ENCODE data around the gene PDE8A. TPM values are rescaled to one million over a fixed set of nuclear protein-coding genes. Genes with fewer than 3 reads are reported as not detected.

PDE8A gene
- total and polyA plus RNA-seq, 2 donors (not counting 1 experiment from before 2014, with no cell fraction given): 17.4 to 51.1 TPM

- 90% methylated on average over 3 of the region's 5 CpGs for WGBS (ENCODE audit: insufficient coverage)
- TF ChIP-seq EZH2 (IDR thresholded peaks at IDR 0.05; ENCODE audit: borderline replicate concordance, insufficient read depth, low read depth, low read length, poor library complexity, severe bottlenecking): no peak
- no peak for TF ChIP-seq CTCF (IDR thresholded peaks at IDR 0.05)
- Histone ChIP-seq H3K4me1 (ENCODE audit: control insufficient read depth in 2 of 2, insufficient read depth in 2 of 2, low read length in 2 of 2) (peaks cover 4 to 5% of the 10 kb centered on the region in 2 donors), H3K9me3 (ENCODE audit: control extremely low read depth in 1 of 3, control insufficient read depth in 2 of 3, insufficient read depth in 1 of 3, low read length in 2 of 3) (peaks cover 0 to 4% (median 0%) of the 10 kb centered on the region in 3 donors), H4K20me1 (ENCODE audit: control insufficient read depth, insufficient read depth, low read length, poor library complexity, severe bottlenecking) (no peaks in the 10 kb centered on the region), H3K9ac (ENCODE audit: low read length) (no peak overlapping the region), H3K4me2 (replicated peaks; ENCODE audit: low read depth, low read length, poor library complexity, severe bottlenecking) (no peak overlapping the region), H3K4me3 (ENCODE audit: control extremely low read depth in 1 of 5, extremely low read depth in 1 of 5, insufficient read depth in 1 of 5, low read depth in 2 of 5, low read length in 4 of 5) (no peak overlapping the region), H3K27me3 (replicated peaks in 1 of 4; ENCODE audit: control extremely low read depth in 1 of 4, control insufficient read depth in 3 of 4, insufficient read depth in 4 of 4, low read length in 3 of 4) (peaks cover 0 to 11% (median 0%) of the 10 kb centered on the region in 4 experiments), H3K36me3 (replicated peaks in 1 of 2; ENCODE audit: control extremely low read depth in 1 of 2, control insufficient read depth in 1 of 2, extremely low read depth in 1 of 2, insufficient read depth in 2 of 2, low read length in 1 of 2) (no peaks in the 10 kb centered on the region), H3K27ac (ENCODE audit: low read length in 2 of 2) (no peak overlapping the region), H3K79me2 (ENCODE audit: control insufficient read depth, insufficient read depth, low read length) (no peaks in the 10 kb centered on the region), H2AFZ (ENCODE audit: insufficient read depth, low read depth, low read length, poor library complexity, severe bottlenecking) (no peak overlapping the region)
- ChIA-PET POLR2A (no interaction called here), CTCF (interaction anchor here (1.1 to 3.4 kb wide), 2 partner anchors 26 to 93 kb away, joined by 3 to 21 read pairs; no protein-coding TSS in a partner anchor)
- peaks cover 4% of the 10 kb centered on the region for H3K4me1 Mint-ChIP-seq
- DNase-seq (no peak), ATAC-seq (ENCODE audit: low read depth) (no peak)
- no peak overlapping the region for H3K27ac Mint-ChIP-seq
- peaks cover 18% of the 10 kb centered on the region for H3K27me3 Mint-ChIP-seq
- H3K4me3 Mint-ChIP-seq: no peak overlapping the region
- intact Hi-C loops (cut with micrococcal nuclease): no loop called here
- H3K9me3 Mint-ChIP-seq (ENCODE audit: insufficient read depth): no peaks in the 10 kb centered on the region
Measured at GRCh38 chr15:84951736-84952135, 29.9 kb upstream of the PDE8A start.

GRCh38 chr15:84953136-84953535, 28.5 kb upstream of the PDE8A start:
- ChIA-PET POLR2A (no interaction called here), CTCF (interaction anchor here (1.2 to 3.4 kb wide), 4 partner anchors 36 to 94 kb away, joined by 3 to 21 read pairs (median 7); no protein-coding TSS in a partner anchor)
- Mint-ChIP-seq H3K27me3 (peaks cover 16% of the 10 kb centered on the region), H3K4me3 (no peak overlapping the region), H3K4me1 (peaks cover 4% of the 10 kb centered on the region), H3K9me3 (ENCODE audit: insufficient read depth) (no peaks in the 10 kb centered on the region), H3K27ac (no peak overlapping the region)
- Histone ChIP-seq H3K4me3 (ENCODE audit: control extremely low read depth in 1 of 5, extremely low read depth in 1 of 5, insufficient read depth in 1 of 5, low read depth in 2 of 5, low read length in 4 of 5) (no peak overlapping the region), H3K27me3 (replicated peaks in 1 of 4; ENCODE audit: control extremely low read depth in 1 of 4, control insufficient read depth in 3 of 4, insufficient read depth in 4 of 4, low read length in 3 of 4) (peaks cover 0 to 11% (median 0%) of the 10 kb centered on the region in 4 experiments), H3K4me1 (ENCODE audit: control insufficient read depth in 2 of 2, insufficient read depth in 2 of 2, low read length in 2 of 2) (peaks cover 4 to 5% of the 10 kb centered on the region in 2 donors), H3K36me3 (replicated peaks in 1 of 2; ENCODE audit: control extremely low read depth in 1 of 2, control insufficient read depth in 1 of 2, extremely low read depth in 1 of 2, insufficient read depth in 2 of 2, low read length in 1 of 2) (no peaks in the 10 kb centered on the region), H3K27ac (ENCODE audit: low read length in 2 of 2) (no peak overlapping the region), H3K4me2 (replicated peaks; ENCODE audit: low read depth, low read length, poor library complexity, severe bottlenecking) (no peak overlapping the region), H3K9me3 (ENCODE audit: control extremely low read depth in 1 of 3, control insufficient read depth in 2 of 3, insufficient read depth in 1 of 3, low read length in 2 of 3) (no peaks in the 10 kb centered on the region), H3K9ac (ENCODE audit: low read length) (no peak overlapping the region), H4K20me1 (ENCODE audit: control insufficient read depth, insufficient read depth, low read length, poor library complexity, severe bottlenecking) (no peaks in the 10 kb centered on the region), H2AFZ (ENCODE audit: insufficient read depth, low read depth, low read length, poor library complexity, severe bottlenecking) (no peak overlapping the region), H3K79me2 (ENCODE audit: control insufficient read depth, insufficient read depth, low read length) (no peaks in the 10 kb centered on the region)
- ATAC-seq (ENCODE audit: low read depth): no peak
- intact Hi-C loops (cut with micrococcal nuclease): no loop called here
- TF ChIP-seq CTCF (IDR thresholded peaks at IDR 0.05) (no peak), EZH2 (IDR thresholded peaks at IDR 0.05; ENCODE audit: borderline replicate concordance, insufficient read depth, low read depth, low read length, poor library complexity, severe bottlenecking) (no peak)
- no peak for DNase-seq
- 93% methylated on average over 3 of the region's 4 CpGs for WGBS (ENCODE audit: insufficient coverage)

All from B cell (primary cell).